Mesendoderm (in vitro differentiated cells): ENCODE results near the gene ALDH8A1. TPM values are rescaled to one million over a fixed set of nuclear protein-coding genes. Genes with fewer than 3 reads are reported as not detected.

ENCODE experiments used
- DNase-seq: peaks from one replicate; pipeline ENCODE4 v3.0.0; 2013
- H2AK5ac ChIP-seq: 2 replicates; pipeline ENCODE4 v1.6.1; 2013; ENCODE audit warnings: low read length, inconsistent platforms
- H2BK120ac ChIP-seq: 2 replicates; pipeline ENCODE4 v1.6.1; 2013; ENCODE audit warnings: low read depth, mild to moderate bottlenecking, low read length, moderate library complexity, mixed read lengths
- H2BK15ac ChIP-seq: replicated peaks from 2 replicates; pipeline ENCODE4 v1.6.1; 2013; ENCODE audit warnings: low read depth, mild to moderate bottlenecking, moderate library complexity
- H2BK5ac ChIP-seq: 2 replicates; pipeline ENCODE4 v1.6.1; 2013; ENCODE audit warnings: low read length, inconsistent platforms
- H3K18ac ChIP-seq: 2 replicates; pipeline ENCODE4 v1.6.1; 2013; ENCODE audit warnings: mild to moderate bottlenecking, low read length, mixed read lengths
- H3K23ac ChIP-seq: one replicate; pipeline ENCODE4 v1.6.1; 2013; ENCODE audit warnings: low read length
- H3K27ac ChIP-seq: 2 replicates; pipeline ENCODE4 v1.5.1; 2013; ENCODE audit warnings: low read depth, mild to moderate bottlenecking, inconsistent platforms, low read length, moderate library complexity
- H3K27me3 ChIP-seq: 2 replicates; pipeline ENCODE4 v1.6.1; 2013; ENCODE audit warnings: low read length, control low read depth, mild to moderate bottlenecking, inconsistent platforms; ENCODE audit not compliant: insufficient read depth, poor library complexity
- H3K36me3 ChIP-seq: 2 replicates; pipeline ENCODE4 v1.6.1; 2013; ENCODE audit warnings: low read length, inconsistent platforms; ENCODE audit not compliant: control insufficient read depth, insufficient read depth
- H3K4ac ChIP-seq: one replicate; pipeline ENCODE4 v1.6.1; 2013; ENCODE audit warnings: low read depth, mild to moderate bottlenecking, low read length, moderate library complexity
- H3K4me1 ChIP-seq: 2 replicates; pipeline ENCODE4 v1.6.1; 2013; ENCODE audit warnings: low read depth, low read length, inconsistent platforms; ENCODE audit not compliant: control insufficient read depth
- H3K4me2 ChIP-seq: 2 replicates; pipeline ENCODE4 v1.6.1; 2013; ENCODE audit warnings: low read length
- H3K4me3 ChIP-seq: 2 replicates; pipeline ENCODE4 v1.5.1; 2013; ENCODE audit warnings: mild to moderate bottlenecking, low read length
- H3K56ac ChIP-seq: one replicate; pipeline ENCODE4 v1.6.1; 2013; ENCODE audit warnings: low read length
- H3K79me1 ChIP-seq: 2 replicates; pipeline ENCODE4 v1.6.1; 2013; ENCODE audit warnings: low read length, inconsistent platforms
- H3K79me2 ChIP-seq: 2 replicates; pipeline ENCODE4 v1.6.1; 2013; ENCODE audit warnings: mild to moderate bottlenecking, low read length; ENCODE audit not compliant: control insufficient read depth, insufficient read depth
- H3K9ac ChIP-seq: 2 replicates; pipeline ENCODE4 v1.6.1; 2013; ENCODE audit warnings: low read length, inconsistent platforms
- H4K5ac ChIP-seq: one replicate; pipeline ENCODE4 v1.6.1; 2013; ENCODE audit warnings: low read length
- H4K8ac ChIP-seq: one replicate; pipeline ENCODE4 v1.6.1; 2013; ENCODE audit warnings: low read depth, mild to moderate bottlenecking, control low read depth, low read length, moderate library complexity
- WGBS: extraction: QIAGEN DNeasy Blood & Tissue Kit; methylation state at CpG from one replicate; pipeline ENCODE4 v1.1.7; 2013; ENCODE audit warnings: low lambda C conversion rate, missing lambda C conversion rate; ENCODE audit not compliant: insufficient coverage; ENCODE audit errors: extremely low coverage; 5-methylcytosine and 5-hydroxymethylcytosine counted together
- polyA plus RNA-seq, 2 experiments: library from polyadenylated mRNA; stranded (reverse); fragments of 200-250 nt; gene quantifications; one replicate each; pipeline ENCODE4 v1.2.3, GENCODE V29; 2013

The ALDH8A1 gene
- 0.04 TPM for polyA plus RNA-seq (2013, experiment 1 of 2)
- polyA plus RNA-seq (2013, experiment 2 of 2), result 0.11 TPM

GRCh38 chr6:134949927-134950326 is at the start of gene ALDH8A1:
ALDH8A1 (minus strand) TSS chr6:134950101; CDS start chr6:134950053, 48 bp downstream.
- H2AK5ac ChIP-seq, result no peak within 1 kb of the TSS
- no peak within 1 kb of the TSS for H3K4me2 ChIP-seq
- H2BK120ac ChIP-seq, result no peak within 1 kb of the TSS
- peak; percentile 35 for DNase-seq
- H2BK15ac ChIP-seq, result no peak within 1 kb of the TSS
- H3K27ac ChIP-seq, result no peak within 1 kb of the TSS
- H3K4me3 ChIP-seq, result no peak within 1 kb of the TSS
- H3K4ac ChIP-seq, result no peak within 1 kb of the TSS
- no CpG with 5 or more reads among the region's 4 CpGs for WGBS
- H3K56ac ChIP-seq, result no peak within 1 kb of the TSS
- H3K4me1 ChIP-seq, result no peaks in the 10 kb centered on the region
- no peak within 1 kb of the TSS for H4K5ac ChIP-seq
- H3K36me3 ChIP-seq, result no peaks in the 10 kb centered on the region
- no peaks in the 10 kb centered on the region for H3K27me3 ChIP-seq
- H3K18ac ChIP-seq, result no peak within 1 kb of the TSS
- H3K79me2 ChIP-seq, result no peaks in the 10 kb centered on the region
- no peak within 1 kb of the TSS for H3K23ac ChIP-seq
- H3K9ac ChIP-seq, result no peak within 1 kb of the TSS
- H3K79me1 ChIP-seq, result no peaks in the 10 kb centered on the region
- no peak within 1 kb of the TSS for H2BK5ac ChIP-seq
- no peak within 1 kb of the TSS for H4K8ac ChIP-seq

- H4K5ac ChIP-seq, result no peak overlapping the region
- H3K56ac ChIP-seq, result no peak overlapping the region
- no peak overlapping the region for H3K18ac ChIP-seq
- H3K27ac ChIP-seq, result no peak overlapping the region
- no peak overlapping the region for H3K4ac ChIP-seq
- H4K8ac ChIP-seq, result no peak overlapping the region
- peaks cover 3% of the 10 kb centered on the region for H3K36me3 ChIP-seq
- no peaks in the 10 kb centered on the region for H3K79me2 ChIP-seq
- H2BK15ac ChIP-seq, result no peak overlapping the region
- no peak overlapping the region for H2BK5ac ChIP-seq
- no CpG with 5 or more reads among the region's 1 CpG for WGBS
- no peaks in the 10 kb centered on the region for H3K79me1 ChIP-seq
- H3K4me2 ChIP-seq, result no peak overlapping the region
- H2AK5ac ChIP-seq, result no peak overlapping the region
- no peak overlapping the region for H3K23ac ChIP-seq
- no peak overlapping the region for H3K4me3 ChIP-seq
- H3K4me1 ChIP-seq, result no peaks in the 10 kb centered on the region
- H3K9ac ChIP-seq, result no peak overlapping the region
- H3K27me3 ChIP-seq, result no peaks in the 10 kb centered on the region
- no peak overlapping the region for H2BK120ac ChIP-seq
- no peak for DNase-seq
These were observed 49.2 kb upstream of the ALDH8A1 start for GRCh38 chr6:134999107-134999506.

- H2BK120ac ChIP-seq, result no peak overlapping the region
- no peak for DNase-seq
- H2BK5ac ChIP-seq, result no peak overlapping the region
- no peak overlapping the region for H4K8ac ChIP-seq
- WGBS, result no CpG with 5 or more reads among the region's 9 CpGs
- no peak overlapping the region for H4K5ac ChIP-seq
- H3K79me2 ChIP-seq, result no peaks in the 10 kb centered on the region
- H3K4ac ChIP-seq, result no peak overlapping the region
- H2BK15ac ChIP-seq, result no peak overlapping the region
- H3K9ac ChIP-seq, result no peak overlapping the region
- H3K23ac ChIP-seq, result no peak overlapping the region
- H3K18ac ChIP-seq, result no peak overlapping the region
- H3K4me3 ChIP-seq, result no peak overlapping the region
- no peak overlapping the region for H3K4me2 ChIP-seq
- no peaks in the 10 kb centered on the region for H3K79me1 ChIP-seq
- no peaks in the 10 kb centered on the region for H3K27me3 ChIP-seq
- no peak overlapping the region for H3K56ac ChIP-seq
- H3K27ac ChIP-seq, result no peak overlapping the region
- peaks cover 3% of the 10 kb centered on the region for H3K36me3 ChIP-seq
- no peaks in the 10 kb centered on the region for H3K4me1 ChIP-seq
- H2AK5ac ChIP-seq, result no peak overlapping the region
These were observed 47.5 kb upstream of the ALDH8A1 start for GRCh38 chr6:134997133-134997995.

GRCh38 chr6:134995536-134995935 is 45.6 kb upstream of the ALDH8A1 start:
- no peak overlapping the region for H3K4me2 ChIP-seq
- no peak overlapping the region for H3K27ac ChIP-seq
- H3K4me3 ChIP-seq, result no peak overlapping the region
- H3K18ac ChIP-seq, result no peak overlapping the region
- H2BK15ac ChIP-seq, result no peak overlapping the region
- H3K79me2 ChIP-seq, result no peaks in the 10 kb centered on the region
- DNase-seq, result no peak
- H2AK5ac ChIP-seq, result no peak overlapping the region
- H3K4me1 ChIP-seq, result no peaks in the 10 kb centered on the region
- H3K27me3 ChIP-seq, result no peaks in the 10 kb centered on the region
- H4K5ac ChIP-seq, result no peak overlapping the region
- no CpG with 5 or more reads among the region's 1 CpG for WGBS
- no peak overlapping the region for H3K9ac ChIP-seq
- no peak overlapping the region for H3K56ac ChIP-seq
- no peak overlapping the region for H4K8ac ChIP-seq
- no peak overlapping the region for H2BK120ac ChIP-seq
- H2BK5ac ChIP-seq, result no peak overlapping the region
- no peaks in the 10 kb centered on the region for H3K79me1 ChIP-seq
- peaks cover 3% of the 10 kb centered on the region for H3K36me3 ChIP-seq
- H3K23ac ChIP-seq, result no peak overlapping the region
- H3K4ac ChIP-seq, result no peak overlapping the region

GRCh38 chr6:134994431-134994830 is 44.5 kb upstream of the ALDH8A1 start:
- H4K8ac ChIP-seq, result no peak overlapping the region
- H2BK5ac ChIP-seq, result no peak overlapping the region
- H3K4me2 ChIP-seq, result no peak overlapping the region
- no peaks in the 10 kb centered on the region for H3K4me1 ChIP-seq
- no peak overlapping the region for H2BK120ac ChIP-seq
- H3K4me3 ChIP-seq, result no peak overlapping the region
- no peak overlapping the region for H2AK5ac ChIP-seq
- H3K23ac ChIP-seq, result no peak overlapping the region
- peaks cover 3% of the 10 kb centered on the region for H3K36me3 ChIP-seq
- H3K79me2 ChIP-seq, result no peaks in the 10 kb centered on the region
- H3K56ac ChIP-seq, result no peak overlapping the region
- H3K27me3 ChIP-seq, result no peaks in the 10 kb centered on the region
- H4K5ac ChIP-seq, result no peak overlapping the region
- no peak for DNase-seq
- no peak overlapping the region for H3K18ac ChIP-seq
- H3K4ac ChIP-seq, result no peak overlapping the region
- H3K79me1 ChIP-seq, result no peaks in the 10 kb centered on the region
- H3K27ac ChIP-seq, result no peak overlapping the region
- H2BK15ac ChIP-seq, result no peak overlapping the region
- no peak overlapping the region for H3K9ac ChIP-seq

GRCh38 chr6:134992155-134992554 is 42.3 kb upstream of the ALDH8A1 start:
- no CpG with 5 or more reads among the region's 6 CpGs for WGBS
- H3K79me2 ChIP-seq, result no peaks in the 10 kb centered on the region

More at GRCh38 chr6:134992155-134992554, 42.3 kb upstream of the ALDH8A1 start:
- H4K5ac ChIP-seq, result no peak overlapping the region
- no peak overlapping the region for H4K8ac ChIP-seq
- H3K9ac ChIP-seq, result no peak overlapping the region
- H2AK5ac ChIP-seq, result no peak overlapping the region
- H3K79me1 ChIP-seq, result no peaks in the 10 kb centered on the region
- H2BK15ac ChIP-seq, result no peak overlapping the region
- H3K4me3 ChIP-seq, result no peak overlapping the region
- DNase-seq, result no peak
- H3K18ac ChIP-seq, result no peak overlapping the region
- no peak overlapping the region for H3K27ac ChIP-seq
- no peak overlapping the region for H3K4ac ChIP-seq
- no peak overlapping the region for H3K56ac ChIP-seq
- no peak overlapping the region for H3K23ac ChIP-seq
- H3K4me1 ChIP-seq, result no peaks in the 10 kb centered on the region
- no peak overlapping the region for H2BK5ac ChIP-seq
- H3K27me3 ChIP-seq, result no peaks in the 10 kb centered on the region
- H2BK120ac ChIP-seq, result no peak overlapping the region
- peaks cover 1% of the 10 kb centered on the region for H3K36me3 ChIP-seq
- H3K4me2 ChIP-seq, result no peak overlapping the region
